ENCODE results near the gene BACH1. TPM values are rescaled to one million over a fixed set of nuclear protein-coding genes. Genes with fewer than 3 reads are reported as not detected.

The BACH1 gene
- total RNA-seq, 1 experiment from 2014 or later, result 65.2 TPM

GRCh38 chr21:29323189-29323588 lies 24.5 kb downstream of the BACH1 start:
- Mint-ChIP-seq H3K4me3 (ENCODE audit: unreplicated experiment) (no peak overlapping the region), H3K36me3 (ENCODE audit: insufficient read depth, unreplicated experiment) (peaks cover 44% of the 10 kb centered on the region), H3K9me3 (ENCODE audit: unreplicated experiment) (no peaks in the 10 kb centered on the region), H3K27me3 (ENCODE audit: insufficient read depth, unreplicated experiment) (no peaks in the 10 kb centered on the region), H3K27ac (ENCODE audit: unreplicated experiment) (no peak overlapping the region), H3K4me1 (ENCODE audit: low read depth, unreplicated experiment) (peaks cover 9% of the 10 kb centered on the region)
- intact Hi-C loops (cut with micrococcal nuclease; ENCODE audit: unreplicated experiment), result no loop called here
- CTCF ChIA-PET, result no interaction called here
- DNase-seq, result no peak
- peaks cover 4% of the 10 kb centered on the region for H3K36me3 ChIP-seq (ENCODE audit: control insufficient read depth, insufficient read depth, low read length)
- BruUV-seq (replicated peaks), result no TSS peak
- H3K9me3 ChIP-seq, result no peaks in the 10 kb centered on the region
- POLR2A ChIA-PET, result no interaction called here
- H3K4me1 ChIP-seq, result no peaks in the 10 kb centered on the region
- no peak overlapping the region for H3K4me3 ChIP-seq (ENCODE audit: low read depth, low read length)
- no peaks in the 10 kb centered on the region for H3K27me3 ChIP-seq (replicated peaks; ENCODE audit: control insufficient read depth, insufficient read depth, low read length)
- TF ChIP-seq CTCF (IDR thresholded peaks at IDR 0.05; ENCODE audit: insufficient read depth in 1 of 2, low read depth in 1 of 2, low read length in 1 of 2, severe bottlenecking in 1 of 2, unreplicated experiment in 1 of 2), result no peak

- Mint-ChIP-seq H3K27me3 (ENCODE audit: insufficient read depth, unreplicated experiment) (no peaks in the 10 kb centered on the region), H3K27ac (ENCODE audit: unreplicated experiment) (no peak overlapping the region), H3K4me3 (ENCODE audit: unreplicated experiment) (no peak overlapping the region), H3K9me3 (ENCODE audit: unreplicated experiment) (no peaks in the 10 kb centered on the region), H3K4me1 (ENCODE audit: low read depth, unreplicated experiment) (no peaks in the 10 kb centered on the region), H3K36me3 (ENCODE audit: insufficient read depth, unreplicated experiment) (peaks cover 54% of the 10 kb centered on the region)
- no peak for TF ChIP-seq CTCF (IDR thresholded peaks at IDR 0.05; ENCODE audit: insufficient read depth in 1 of 2, low read depth in 1 of 2, low read length in 1 of 2, severe bottlenecking in 1 of 2, unreplicated experiment in 1 of 2)
- H3K4me3 ChIP-seq (ENCODE audit: low read depth, low read length), result no peak overlapping the region
- intact Hi-C loops (cut with micrococcal nuclease; ENCODE audit: unreplicated experiment), result no loop called here
- POLR2A ChIA-PET, result no interaction called here
- CTCF ChIA-PET, result no interaction called here
- no peaks in the 10 kb centered on the region for H3K27me3 ChIP-seq (replicated peaks; ENCODE audit: control insufficient read depth, insufficient read depth, low read length)
- BruUV-seq (replicated peaks), result no TSS peak
- no peaks in the 10 kb centered on the region for H3K9me3 ChIP-seq
- no peak for DNase-seq
- peaks cover 1% of the 10 kb centered on the region for H3K36me3 ChIP-seq (ENCODE audit: control insufficient read depth, insufficient read depth, low read length)
- H3K4me1 ChIP-seq, result no peaks in the 10 kb centered on the region
Measured at GRCh38 chr21:29326914-29327554, 28.3 kb downstream of the BACH1 start.

GRCh38 chr21:29329406-29329805 lies 30.7 kb downstream of the BACH1 start:
- ChIA-PET CTCF (no interaction called here), POLR2A (no interaction called here)

More at GRCh38 chr21:29329406-29329805, 30.7 kb downstream of the BACH1 start:
- BruUV-seq (replicated peaks), result no TSS peak
- no peaks in the 10 kb centered on the region for H3K9me3 ChIP-seq
- H3K4me3 ChIP-seq (ENCODE audit: low read depth, low read length), result no peak overlapping the region
- Mint-ChIP-seq H3K27me3 (ENCODE audit: insufficient read depth, unreplicated experiment) (no peaks in the 10 kb centered on the region), H3K4me3 (ENCODE audit: unreplicated experiment) (no peak overlapping the region), H3K4me1 (ENCODE audit: low read depth, unreplicated experiment) (no peaks in the 10 kb centered on the region), H3K9me3 (ENCODE audit: unreplicated experiment) (no peaks in the 10 kb centered on the region), H3K27ac (ENCODE audit: unreplicated experiment) (no peak overlapping the region), H3K36me3 (ENCODE audit: insufficient read depth, unreplicated experiment) (peaks cover 53% of the 10 kb centered on the region)
- DNase-seq, result no peak
- no peak for TF ChIP-seq CTCF (IDR thresholded peaks at IDR 0.05; ENCODE audit: insufficient read depth in 1 of 2, low read depth in 1 of 2, low read length in 1 of 2, severe bottlenecking in 1 of 2, unreplicated experiment in 1 of 2)
- no peaks in the 10 kb centered on the region for H3K27me3 ChIP-seq (replicated peaks; ENCODE audit: control insufficient read depth, insufficient read depth, low read length)
- intact Hi-C loops (cut with micrococcal nuclease; ENCODE audit: unreplicated experiment), result no loop called here
- no peaks in the 10 kb centered on the region for H3K4me1 ChIP-seq
- peaks cover 1% of the 10 kb centered on the region; the same call in 1 of the 2 replicates for H3K36me3 ChIP-seq (ENCODE audit: control insufficient read depth, insufficient read depth, low read length)
